ENCODE results near the gene PLAC9.

PLAC9 gene

GRCh38 chr10:80186364-80187012 lies 54.0 kb downstream of the PLAC9 start:
- no peak for DNase-seq

GRCh38 chr10:80187060-80187459 lies 54.5 kb downstream of the PLAC9 start:
- no peak for DNase-seq

- peak; percentile 74 for DNase-seq
Measured at GRCh38 chr10:80187465-80188409, 55.2 kb downstream of the PLAC9 start.

GRCh38 chr10:80188713-80189112 lies 56.2 kb downstream of the PLAC9 start:
- no peak for DNase-seq

GRCh38 chr10:80191589-80192270 lies 59.2 kb downstream of the PLAC9 start:
- peak; percentile 18 for DNase-seq

GRCh38 chr10:80192553-80192952 lies 60.0 kb downstream of the PLAC9 start:
- DNase-seq: no peak

- no peak for DNase-seq
Measured at GRCh38 chr10:80194373-80195045, 62.0 kb downstream of the PLAC9 start.
